ENCODE measurements around the gene CASTOR1.

- no peak for TF ChIP-seq EZH2phosphoT487 (IDR thresholded peaks at IDR 0.05; ENCODE audit: low read depth)
- TF ChIP-seq CTCF (IDR thresholded peaks at IDR 0.05; ENCODE audit: low read depth, low read length): no peak
These were observed 43.9 kb downstream of the CASTOR1 start for GRCh38 chr22:30245181-30245984.
